Activated CD4-positive, alpha-beta T cell treated with anti-CD3 and anti-CD28 coated beads, Interleukin-2, amount 50 U/mL, for 24 hours (primary cell): ENCODE data around the gene PROB1.
A peak's percentile ranks its signal among the peaks of the same experiment; 100 is the strongest.

Source experiments
- DNase-seq, 2 donors: peaks; one replicate each; pipeline ENCODE4 v3.0.0-alpha.2; 2020; ENCODE audit warnings: low read depth in 1 of 2, low spot score in 1 of 2

The PROB1 gene

DNA sequence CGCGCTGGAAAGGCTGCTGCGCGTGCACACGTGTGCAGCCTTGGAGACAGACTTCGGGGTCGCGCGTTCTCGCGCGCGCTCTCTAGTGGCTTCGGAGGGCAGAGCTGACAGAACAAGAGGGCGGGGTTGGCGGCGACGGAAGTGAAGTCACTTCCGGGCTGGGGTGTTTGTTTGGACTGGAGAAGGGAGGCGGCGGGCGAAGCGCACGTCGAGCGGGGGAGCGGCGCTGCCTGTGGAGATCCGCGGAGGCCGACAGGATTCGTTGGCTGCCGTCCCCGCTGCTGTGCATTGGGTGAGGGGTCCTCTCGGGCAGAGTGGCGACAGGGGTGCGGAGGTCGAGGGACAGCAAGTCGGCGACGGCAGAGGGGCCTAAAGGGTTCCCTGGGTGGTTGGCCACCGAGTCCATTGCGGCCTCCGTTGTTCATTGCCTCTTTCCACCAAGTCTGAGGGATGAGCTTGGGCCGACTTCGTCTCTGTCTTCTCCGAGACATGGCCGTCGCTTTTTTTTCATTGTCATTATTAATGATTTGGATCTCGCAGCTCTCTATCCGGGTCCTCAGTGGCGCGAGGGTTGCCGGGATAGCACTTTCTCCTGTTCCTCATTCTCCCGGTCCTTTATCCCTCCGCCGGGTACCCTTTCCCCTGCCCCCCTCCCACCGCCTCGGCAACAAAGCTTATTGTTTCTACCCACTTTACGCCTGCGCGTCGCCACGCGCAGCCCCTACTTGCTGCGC is 53.0 kb downstream of the PROB1 start, which contains the start of gene PAIP2:
PAIP2 (plus strand) TSS at position 166 of the 734 bp plus-strand sequence. CDS start 21,931 bp downstream, outside the sequence.
- DNase-seq: peak; percentile 92 to 96

DNA sequence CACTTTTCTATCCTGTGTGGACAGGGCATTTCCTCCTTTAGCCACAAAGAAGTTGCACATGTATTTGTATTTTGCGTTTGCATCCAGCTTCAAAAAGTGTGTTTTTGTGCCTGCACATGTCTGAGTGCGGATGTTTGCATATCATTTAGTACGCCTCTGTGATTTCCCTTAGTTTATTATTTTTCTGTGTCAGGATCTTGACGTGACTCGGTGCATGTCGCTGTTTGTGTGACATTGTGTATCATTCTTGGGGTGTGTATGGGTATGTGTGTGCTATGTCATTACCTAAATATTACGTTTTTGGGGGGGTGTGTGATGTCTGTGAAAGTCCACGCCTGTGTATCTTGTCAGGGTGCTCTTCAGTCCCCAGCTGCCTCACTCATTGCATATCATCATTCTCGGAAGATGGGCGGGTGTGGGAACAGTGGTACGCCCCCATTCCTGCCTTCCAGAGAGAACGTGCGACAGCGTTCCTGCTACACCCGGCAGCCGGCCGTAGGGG is 53.7 kb downstream of the PROB1 start:
- no peak for DNase-seq
